ENCODE data around the gene INTS11.

INTS11 gene

DNA sequence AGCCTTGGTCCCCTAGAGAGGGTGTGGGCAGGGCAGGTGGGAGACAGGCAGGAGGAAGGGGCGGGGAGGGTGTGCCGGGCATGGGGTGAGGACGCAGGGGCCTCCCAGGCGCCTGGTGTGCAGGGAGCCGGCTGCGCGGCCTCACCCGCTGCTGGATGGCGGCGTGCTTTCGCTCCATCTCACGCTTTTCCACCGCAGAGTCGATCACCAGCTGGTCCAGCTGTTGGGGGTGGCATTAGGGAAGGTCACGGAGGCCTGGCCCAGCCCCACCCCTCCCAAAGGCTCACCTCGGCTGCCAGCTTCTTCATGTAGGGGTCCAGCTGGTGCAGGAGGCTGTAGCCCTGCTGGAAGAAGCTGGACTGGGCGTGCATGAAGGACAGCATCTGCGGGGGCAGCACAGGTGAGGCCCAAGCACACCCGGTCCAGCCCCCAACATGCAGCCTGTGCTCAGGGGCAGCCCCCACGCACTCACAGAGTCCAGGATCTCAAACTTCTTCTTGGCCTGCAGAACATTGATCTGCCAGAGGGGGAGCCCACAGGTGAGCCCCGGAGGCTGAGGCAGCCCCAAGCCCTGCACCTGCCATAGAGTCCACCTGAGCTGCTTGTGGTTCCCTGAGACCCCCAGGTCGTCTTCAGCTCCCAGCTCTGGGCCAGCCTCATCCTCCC, 24.6 kb downstream of the INTS11 start:
- no peak for DNase-seq

DNA sequence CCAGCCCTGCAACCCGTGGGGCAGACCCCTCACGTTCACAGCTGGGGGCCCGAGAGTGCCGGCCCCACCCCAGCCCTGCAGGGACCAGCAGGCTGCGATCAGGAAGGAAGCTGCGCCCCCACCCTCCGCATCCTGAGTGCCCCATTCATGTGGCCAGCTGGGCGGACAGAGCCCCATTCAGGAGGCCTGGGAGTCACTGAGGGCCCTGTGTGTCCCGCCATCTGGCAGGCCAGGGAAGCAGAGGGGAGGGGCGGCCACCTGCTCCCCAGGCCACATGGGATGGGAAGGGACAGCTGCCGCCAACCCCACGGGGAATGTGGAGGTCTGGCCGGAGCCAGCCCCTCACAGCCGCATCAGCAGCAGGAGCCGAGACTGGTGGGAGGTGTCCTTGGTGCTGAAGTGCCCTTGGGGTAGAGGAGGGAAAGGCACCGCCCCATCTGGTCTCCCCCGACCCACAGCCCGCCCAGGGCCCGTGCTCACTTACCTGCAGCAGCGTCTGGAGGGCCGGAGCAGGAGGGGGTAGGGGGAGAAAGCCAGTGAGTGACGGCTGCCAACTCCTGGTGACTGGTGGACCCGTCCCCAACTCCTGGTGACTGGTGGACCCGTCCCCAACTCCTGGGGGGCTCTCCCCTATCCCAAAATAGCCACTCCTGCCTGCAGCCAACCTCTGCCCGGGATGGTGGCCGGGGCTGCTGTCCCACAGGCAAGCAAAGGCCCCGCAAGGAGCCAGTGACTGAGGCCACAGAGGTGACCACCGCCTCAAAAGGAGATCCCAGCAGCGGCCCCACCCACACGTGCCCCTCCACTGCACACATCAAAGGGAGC, 25.4 kb downstream of the INTS11 start:
- no peak for DNase-seq

DNA sequence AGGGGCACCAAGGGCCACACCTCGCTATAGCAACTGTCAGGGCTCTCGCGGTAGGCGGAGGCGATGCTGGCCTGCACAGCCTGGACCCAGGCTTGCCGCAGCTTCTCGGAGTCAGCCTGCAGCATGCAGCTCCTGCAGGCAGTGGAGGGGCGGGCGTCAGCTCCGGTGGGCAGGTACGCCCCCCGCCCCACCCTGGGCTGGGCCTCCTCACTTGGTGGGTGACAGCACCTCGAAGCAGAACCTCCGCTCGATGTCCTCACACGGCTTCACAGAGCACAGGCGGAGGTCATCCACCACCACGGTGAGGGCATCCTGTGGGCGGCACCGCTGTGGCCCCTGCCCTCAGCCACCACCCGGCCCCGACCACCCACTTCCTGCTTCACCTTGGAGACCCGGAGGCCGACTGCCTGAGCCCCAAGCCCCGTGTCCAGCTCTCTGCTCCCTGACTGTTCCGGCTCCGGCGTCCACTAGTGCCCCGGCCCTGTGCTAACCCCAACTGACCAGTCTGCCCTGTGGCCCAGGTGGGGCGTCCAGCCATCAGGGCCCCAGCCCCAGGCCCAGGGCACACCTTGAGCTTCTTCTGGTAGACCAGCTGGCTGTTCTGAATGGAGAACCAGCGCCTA, 26.5 kb downstream of the INTS11 start:
- DNase-seq: no peak

- DNase-seq: no peak
Measured at GRCh38 chr1:1296070-1297061, 28.1 kb downstream of the INTS11 start.

- DNase-seq: no peak
Measured at GRCh38 chr1:1295154-1295923, 29.1 kb downstream of the INTS11 start.

DNA sequence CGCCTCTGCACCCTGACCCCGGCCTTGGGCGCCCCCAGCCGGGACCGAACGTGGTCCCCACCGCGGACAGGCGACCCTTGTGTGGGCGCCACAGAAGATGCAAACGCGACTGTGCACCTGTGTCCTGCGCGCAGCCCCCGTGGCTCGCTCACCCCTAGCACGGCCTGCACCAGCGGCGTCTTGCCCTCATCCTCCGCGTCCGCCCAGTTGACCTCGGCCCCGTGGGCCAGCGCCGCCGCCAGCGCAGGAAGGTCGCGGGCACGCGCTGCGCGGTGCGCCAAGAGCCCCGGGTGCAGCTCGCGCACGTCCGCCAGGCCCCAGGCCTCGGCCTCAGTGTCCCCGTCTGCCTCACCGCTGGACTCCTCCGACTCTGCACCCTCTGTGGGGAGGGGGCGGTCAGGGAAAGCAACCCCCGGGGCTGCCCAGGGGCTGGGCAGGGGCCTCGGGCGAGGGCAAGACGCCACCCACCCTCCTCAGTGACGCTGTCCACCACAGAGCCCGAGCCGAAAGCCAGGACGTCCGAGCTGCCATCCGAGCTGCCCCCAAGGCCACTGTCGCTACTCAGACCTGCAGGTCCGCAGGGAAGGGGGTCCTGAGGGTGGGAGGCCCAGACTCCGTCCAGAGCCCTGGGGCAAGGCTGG, 30.1 kb downstream of the INTS11 start:
- no peak for DNase-seq

GRCh38 chr1:1293263-1294249, 30.9 kb downstream of the INTS11 start:
- DNase-seq: no peak

DNA sequence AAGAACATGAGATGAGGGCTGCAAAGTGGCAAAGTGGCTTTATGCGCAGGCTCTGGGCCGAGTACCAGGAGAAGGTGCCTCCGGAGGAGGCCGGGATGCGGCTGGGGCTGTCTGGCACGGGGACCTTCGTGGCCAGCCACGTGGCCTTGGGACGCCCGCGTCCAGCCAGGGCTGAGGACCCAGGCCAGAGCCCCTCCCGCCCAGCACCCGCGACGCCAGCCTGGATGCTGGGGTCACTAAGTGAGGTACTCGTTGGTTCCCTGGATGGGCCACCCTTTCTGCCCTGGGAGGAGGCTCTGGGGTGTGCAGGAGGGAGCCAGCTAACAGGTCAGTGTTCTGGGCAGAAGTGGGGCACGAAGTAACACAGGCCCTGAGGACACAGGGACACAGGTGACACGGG, 31.6 kb downstream of the INTS11 start:
- no peak for DNase-seq

- DNase-seq: no peak
Measured at GRCh38 chr1:1292442-1292779, 32.0 kb downstream of the INTS11 start.

- DNase-seq: peak; percentile 17 to 27
Measured at GRCh38 chr1:1291548-1292441, 32.7 kb downstream of the INTS11 start.

DNA sequence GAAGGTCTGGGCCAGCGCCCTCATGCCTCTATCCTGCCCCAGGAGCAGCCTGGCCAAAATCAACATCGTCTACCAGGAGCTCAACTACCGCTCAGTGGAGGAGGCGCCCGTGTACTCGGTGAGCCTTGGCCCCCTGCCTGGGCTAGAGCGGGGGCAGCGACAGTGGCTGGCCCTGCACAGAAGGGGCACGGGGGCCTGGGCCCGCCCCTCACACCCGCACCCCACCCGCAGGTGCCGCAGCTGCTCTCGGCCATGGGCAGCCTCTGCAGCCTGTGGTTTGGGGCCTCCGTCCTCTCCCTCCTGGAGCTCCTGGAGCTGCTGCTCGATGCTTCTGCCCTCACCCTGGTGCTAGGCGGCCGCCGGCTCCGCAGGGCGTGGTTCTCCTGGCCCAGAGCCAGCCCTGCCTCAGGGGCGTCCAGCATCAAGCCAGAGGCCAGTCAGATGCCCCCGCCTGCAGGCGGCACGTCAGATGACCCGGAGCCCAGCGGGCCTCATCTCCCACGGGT, 33.4 kb downstream of the INTS11 start:
- DNase-seq: no peak

DNA sequence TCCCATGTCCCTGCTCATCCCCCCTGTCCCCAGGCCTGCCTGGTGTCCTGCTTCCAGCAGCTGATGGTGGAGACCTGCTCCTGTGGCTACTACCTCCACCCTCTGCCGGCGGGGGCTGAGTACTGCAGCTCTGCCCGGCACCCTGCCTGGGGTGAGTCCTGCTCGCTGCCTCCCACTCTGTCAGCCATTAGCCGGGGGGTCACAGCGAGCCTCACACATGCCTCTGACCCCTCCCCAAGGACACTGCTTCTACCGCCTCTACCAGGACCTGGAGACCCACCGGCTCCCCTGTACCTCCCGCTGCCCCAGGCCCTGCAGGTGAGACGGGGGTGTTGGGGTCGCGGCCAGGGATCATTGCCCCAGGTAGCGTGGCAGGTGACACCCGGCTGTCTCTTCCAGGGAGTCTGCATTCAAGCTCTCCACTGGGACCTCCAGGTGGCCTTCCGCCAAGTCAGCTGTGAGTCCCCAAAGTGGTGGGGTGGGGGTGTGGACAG, 34.2 kb downstream of the INTS11 start:
- DNase-seq: peak; percentile 50 to 65

GRCh38 chr1:1287288-1288110, 37.0 kb downstream of the INTS11 start:
- no peak for DNase-seq

GRCh38 chr1:1286313-1287261, 37.9 kb downstream of the INTS11 start:
- no peak for DNase-seq

GRCh38 chr1:1285611-1286311, 38.7 kb downstream of the INTS11 start:
- DNase-seq: no peak

- DNase-seq: no peak
Measured at GRCh38 chr1:1285102-1285571, 39.3 kb downstream of the INTS11 start.

All from inflammatory macrophage (primary cell).